IMR-90 (cell line): ENCODE measurements around the gene AIRE. TPM values are rescaled to one million over a fixed set of nuclear protein-coding genes. Genes with fewer than 3 reads are reported as not detected.
A peak's percentile ranks its signal among the peaks of the same experiment; 100 is the strongest.
"Not testable (repeated sequence)": the region's sequence is repeated elsewhere in the genome, so short reads cannot be mapped to it uniquely, and the experiment has no call there.

Experiments
- ATAC-seq: fragments of 200-7000 bp; cut with Tn5 transposase; 2 replicates; pipeline ENCODE4 v1.9.1; 2020; ENCODE audit warnings: low read depth, mild to moderate bottlenecking, moderate library complexity
- BruUV-seq: library from RNA; stranded (reverse); fragments of 400-500 nt; replicated peaks from 2 replicates; lab custom pipeline; 2021; lab: Mats Ljungman, UMichigan
- CTCF ChIA-PET: fragments of 300-600 bp; formaldehyde crosslinking; extraction: SDS; loops from one replicate; lab custom pipeline; 2021; ENCODE audit warnings: antibody characterized with exemption; lab: Yijun Ruan, JAX
- POLR2A ChIA-PET: fragments of 300-600 bp; sonication (Branson Sonifier 250); formaldehyde crosslinking; loops from one replicate; lab custom pipeline; 2022; ENCODE audit warnings: antibody characterized with exemption; ENCODE audit not compliant: unreplicated experiment; lab: Charles Lee
- DNase-seq: peaks from one replicate; pipeline ENCODE4 v3.0.0; 2013
- H2AFZ ChIP-seq: replicated peaks from 2 replicates; pipeline ENCODE3; 2013; ENCODE audit warnings: low read length, mild to moderate bottlenecking; ENCODE audit not compliant: poor library complexity
- H2AK5ac ChIP-seq: 2 replicates; pipeline ENCODE4 v1.6.1; 2013; ENCODE audit warnings: low read depth, low read length, inconsistent platforms
- H2AK9ac ChIP-seq: replicated peaks from 2 replicates; pipeline ENCODE3; 2013; ENCODE audit warnings: mild to moderate bottlenecking, low read depth, low read length, moderate library complexity; ENCODE audit not compliant: poor library complexity
- H2BK120ac ChIP-seq: 2 replicates; pipeline ENCODE4 v1.6.1; 2013; ENCODE audit warnings: low read depth, low read length, inconsistent platforms
- H2BK15ac ChIP-seq: 3 replicates; pipeline ENCODE4 v1.6.1; 2013; ENCODE audit warnings: low read depth, low read length, inconsistent platforms
- H2BK20ac ChIP-seq: 2 replicates; pipeline ENCODE4 v1.6.1; 2013; ENCODE audit warnings: low read depth, mild to moderate bottlenecking, inconsistent platforms, low read length, moderate library complexity
- H2BK5ac ChIP-seq: 2 replicates; pipeline ENCODE4 v1.6.1; 2013; ENCODE audit warnings: mild to moderate bottlenecking, low read depth, low read length, inconsistent platforms; ENCODE audit not compliant: poor library complexity, severe bottlenecking
- H3K14ac ChIP-seq: replicated peaks from 2 replicates; pipeline ENCODE4 v1.6.1; 2013; ENCODE audit warnings: low read depth, low read length, inconsistent platforms
- H3K18ac ChIP-seq: 2 replicates; pipeline ENCODE4 v1.6.1; 2013; ENCODE audit warnings: low read depth, low read length, control low read depth
- H3K23ac ChIP-seq: 2 replicates; pipeline ENCODE4 v1.6.1; 2013; ENCODE audit warnings: low read depth, low read length, inconsistent platforms
- H3K27ac ChIP-seq: 2 replicates; pipeline ENCODE4 v1.5.1; 2013; ENCODE audit warnings: mild to moderate bottlenecking, control low read depth, low read length; ENCODE audit not compliant: insufficient read depth
- H3K27me3 ChIP-seq: 2 replicates; pipeline ENCODE4 v1.6.1; 2013; ENCODE audit warnings: low read length; ENCODE audit not compliant: control insufficient read depth, insufficient read depth
- H3K36me3 ChIP-seq: 2 replicates; pipeline ENCODE4 v1.6.1; 2013; ENCODE audit warnings: low read length, mixed read lengths; ENCODE audit not compliant: control insufficient read depth, insufficient read depth
- H3K4ac ChIP-seq: 2 replicates; pipeline ENCODE4 v1.6.1; 2013; ENCODE audit warnings: low read depth, low read length, inconsistent platforms
- H3K4me1 ChIP-seq: 2 replicates; pipeline ENCODE4 v1.6.1; 2013; ENCODE audit warnings: low read length, mixed read lengths; ENCODE audit not compliant: control insufficient read depth, insufficient read depth
- H3K4me2 ChIP-seq: 2 replicates; pipeline ENCODE4 v1.6.1; 2013; ENCODE audit warnings: low read depth, mild to moderate bottlenecking, control low read depth, low read length, moderate library complexity
- H3K4me3 ChIP-seq: 2 replicates; pipeline ENCODE4 v1.5.1; 2013; ENCODE audit warnings: low read depth, mild to moderate bottlenecking, control low read depth, low read length, moderate library complexity; ENCODE audit not compliant: insufficient read depth
- H3K56ac ChIP-seq: 2 replicates; pipeline ENCODE4 v1.6.1; 2013; ENCODE audit warnings: low read length, inconsistent platforms; ENCODE audit not compliant: insufficient read depth; ENCODE audit errors: extremely low read depth
- H3K79me1 ChIP-seq, 2 experiments: 2 replicates each; pipeline ENCODE4 v1.6.1; 2013; ENCODE audit warnings: low read length in 2 of 2, inconsistent platforms in 1 of 2, low read depth in 1 of 2
- H3K9ac ChIP-seq: 2 replicates; pipeline ENCODE4 v1.6.1; 2013; ENCODE audit warnings: low read depth, low read length, control low read depth
- H3K9me1 ChIP-seq: 2 replicates; pipeline ENCODE4 v1.6.1; 2013; ENCODE audit warnings: low read length, inconsistent platforms; ENCODE audit not compliant: insufficient read depth
- H3K9me3 ChIP-seq: 2 replicates; pipeline ENCODE4 v1.6.1; 2013; ENCODE audit warnings: low read length; ENCODE audit not compliant: control insufficient read depth, insufficient read depth
- H4K20me1 ChIP-seq: 2 replicates; pipeline ENCODE4 v1.6.1; 2013; ENCODE audit warnings: low read length, inconsistent platforms; ENCODE audit not compliant: insufficient read depth
- H4K5ac ChIP-seq: 2 replicates; pipeline ENCODE4 v1.6.1; 2013; ENCODE audit warnings: mild to moderate bottlenecking, low read depth, low read length, control low read depth
- H4K8ac ChIP-seq, 2 experiments: 2 replicates each; pipeline ENCODE4 v1.6.1; 2013; ENCODE audit warnings: low read depth in 2 of 2, low read length in 2 of 2, control low read depth in 1 of 2, inconsistent platforms in 1 of 2
- H4K91ac ChIP-seq: 2 replicates; pipeline ENCODE4 v1.6.1; 2013; ENCODE audit warnings: low read depth, low read length, inconsistent platforms; ENCODE audit not compliant: insufficient read depth
- WGBS, 2 experiments: methylation state at CpG; one replicate each; pipeline versions ENCODE4 v1.1.5 to v1.1.7; 2013; ENCODE audit warnings: missing lambda C conversion rate in 2 of 2; ENCODE audit not compliant: insufficient read length in 1 of 2; ENCODE audit errors: extremely low coverage in 2 of 2; 5-methylcytosine and 5-hydroxymethylcytosine counted together
- dilution Hi-C: fragments of 300-500 bp; cut with HindIII; formaldehyde crosslinking; loops from one replicate; pipeline ENCODE4 v1.14.3; 2018; ENCODE audit warnings: low sequenced_read_pairs; ENCODE audit not compliant: unreplicated experiment
- in situ Hi-C: fragments of 300-500 bp; cut with MboI; formaldehyde crosslinking; loops from 3 replicates; pipeline ENCODE4 v1.14.3; 2019; ENCODE audit warnings: low sequenced_read_pairs, inconsistent platforms, mixed read lengths
- intact Hi-C: fragments of 100-400 bp; cut with micrococcal nuclease; formaldehyde crosslinking; loops from 2 replicates; pipeline ENCODE4 v1.10.0; 2022
- polyA plus RNA-seq, 3 experiments: library from polyadenylated mRNA; depleted of rRNA; stranded (reverse); fragments of >200 nt; gene quantifications; 2 replicates each; pipeline ENCODE4 v1.2.3, GENCODE V29; 2012; ENCODE audit warnings: low replicate concordance in 1 of 3
- total RNA-seq: library from RNA; depleted of rRNA; stranded (reverse); fragments of >200 nt; gene quantifications from 2 replicates; pipeline ENCODE4 v1.2.3, GENCODE V29; 2012

AIRE gene
- total and polyA plus RNA-seq, 2 of the 4 experiments (the other 2 are of a cell fraction) = 0.05 TPM; not detected in 1

- H3K4ac ChIP-seq, H3K27me3 ChIP-seq, H2BK15ac ChIP-seq, H4K91ac ChIP-seq, H3K18ac ChIP-seq, H3K79me1 ChIP-seq, POLR2A ChIA-PET, H3K36me3 ChIP-seq, H2AK5ac ChIP-seq, H3K23ac ChIP-seq, CTCF ChIA-PET, DNase-seq, H2BK20ac ChIP-seq, H3K9me3 ChIP-seq, H3K14ac ChIP-seq, dilution Hi-C loops, H2BK5ac ChIP-seq, H3K9ac ChIP-seq, H4K8ac ChIP-seq, H3K27ac ChIP-seq, H2AK9ac ChIP-seq, H3K9me1 ChIP-seq, H4K20me1 ChIP-seq, intact Hi-C loops, H3K4me1 ChIP-seq, H3K4me2 ChIP-seq, BruUV-seq, in situ Hi-C loops, H2AFZ ChIP-seq, H3K4me3 ChIP-seq, H2BK120ac ChIP-seq, H3K56ac ChIP-seq, H4K5ac ChIP-seq: not testable (repeated sequence)
- no CpG with 5 or more reads among the region's 27 CpGs for WGBS, 2 experiments
- peak; percentile 50 for ATAC-seq
Observed at GRCh38 chr21:44241281-44241680, 44.4 kb upstream of the AIRE start.

- H4K20me1 ChIP-seq, DNase-seq, H3K27ac ChIP-seq, BruUV-seq, H2AK9ac ChIP-seq, CTCF ChIA-PET, H3K4me1 ChIP-seq, intact Hi-C loops, H3K79me1 ChIP-seq, H3K36me3 ChIP-seq, H4K91ac ChIP-seq, H3K4me2 ChIP-seq, H3K27me3 ChIP-seq, H4K8ac ChIP-seq, in situ Hi-C loops, H3K9me3 ChIP-seq, H3K56ac ChIP-seq, ATAC-seq, POLR2A ChIA-PET, H2BK20ac ChIP-seq, H3K4ac ChIP-seq, H3K18ac ChIP-seq, H3K9me1 ChIP-seq, H3K9ac ChIP-seq, H3K4me3 ChIP-seq, dilution Hi-C loops, H4K5ac ChIP-seq, H2AFZ ChIP-seq, H2BK120ac ChIP-seq, H3K23ac ChIP-seq, H2AK5ac ChIP-seq, H2BK15ac ChIP-seq, H3K14ac ChIP-seq, H2BK5ac ChIP-seq: not testable (repeated sequence)
- WGBS, 2 experiments = no CpG with 5 or more reads among the region's 15 CpGs
Observed at GRCh38 chr21:44243980-44244379, 41.7 kb upstream of the AIRE start.
